ENCODE results near the gene FRMPD1.

The FRMPD1 gene

DNA sequence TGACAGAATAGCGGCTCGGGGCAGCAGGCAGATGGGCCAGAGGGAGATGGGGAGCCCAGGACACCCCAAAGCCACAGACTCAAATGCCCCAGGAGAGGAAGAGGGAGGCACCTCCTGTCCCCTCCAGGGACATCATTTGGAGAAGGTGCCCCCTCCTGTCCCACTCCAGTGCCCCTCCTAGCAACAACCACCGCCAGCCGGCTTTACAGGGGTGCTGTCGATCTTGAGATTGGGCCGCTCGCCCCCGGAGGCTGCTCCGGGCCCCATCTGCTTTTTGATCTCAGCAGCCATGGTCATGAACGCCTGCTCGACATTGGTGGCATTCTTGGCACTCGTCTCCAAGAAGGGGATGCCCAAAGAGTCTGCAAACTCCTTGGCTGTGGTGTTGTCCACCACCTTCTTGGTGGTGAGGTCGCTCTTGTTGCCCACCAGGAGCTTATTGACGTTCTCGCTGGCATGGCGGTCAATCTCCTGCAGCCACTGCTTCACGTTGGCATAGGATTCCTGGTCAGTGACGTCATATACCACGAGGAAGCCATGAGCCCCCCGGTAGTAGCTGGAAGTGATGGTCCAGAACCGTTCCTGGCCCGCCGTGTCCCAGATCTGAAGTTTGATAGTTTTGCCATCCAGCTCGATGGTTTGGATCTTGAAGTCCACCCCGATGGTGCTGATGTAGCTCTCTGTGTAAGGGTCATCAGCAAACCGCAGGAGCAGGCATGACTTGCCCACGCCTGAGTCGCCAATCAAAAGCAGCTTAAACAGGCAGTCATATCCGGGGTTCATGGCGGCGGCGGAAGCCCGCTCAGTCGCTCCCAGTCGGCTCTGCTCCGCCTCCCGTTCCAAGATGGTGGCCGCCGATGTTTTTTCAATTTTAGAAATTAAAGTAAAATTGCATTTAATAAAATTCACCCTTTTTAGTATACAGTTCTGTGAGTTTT is 14.0 kb upstream of the FRMPD1 start:
- no peak for DNase-seq

DNA sequence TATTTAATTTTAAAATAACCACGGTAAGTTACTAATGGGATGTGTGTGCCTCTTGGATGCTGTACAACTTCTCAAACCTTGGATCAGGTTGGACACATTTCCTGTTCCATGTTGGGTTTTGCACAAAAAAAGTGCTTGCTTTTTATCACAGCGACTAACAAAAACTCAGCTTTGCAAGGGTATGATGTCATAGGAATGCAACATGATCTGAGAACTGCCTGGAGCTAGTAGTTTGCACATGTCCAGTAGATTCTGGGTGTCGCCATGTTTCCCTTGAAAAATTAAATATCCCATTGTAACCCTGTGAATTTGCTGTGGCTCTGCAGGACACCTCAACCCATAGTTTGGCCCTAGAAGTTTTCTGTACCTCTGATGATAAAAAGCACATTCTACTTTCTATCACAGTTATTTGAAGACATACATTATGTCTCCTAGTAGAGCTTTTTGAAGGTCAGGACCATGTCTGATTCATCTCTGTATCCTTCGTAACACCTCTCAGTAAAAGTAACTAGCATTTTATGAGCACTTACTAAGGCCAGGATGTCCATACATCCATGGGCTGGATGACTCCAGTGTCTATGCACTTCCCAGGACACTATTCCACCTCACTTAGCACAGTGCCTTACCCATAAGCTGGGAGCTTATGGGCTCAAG is 11.5 kb upstream of the FRMPD1 start:
- peak; percentile 55 for DNase-seq

DNA sequence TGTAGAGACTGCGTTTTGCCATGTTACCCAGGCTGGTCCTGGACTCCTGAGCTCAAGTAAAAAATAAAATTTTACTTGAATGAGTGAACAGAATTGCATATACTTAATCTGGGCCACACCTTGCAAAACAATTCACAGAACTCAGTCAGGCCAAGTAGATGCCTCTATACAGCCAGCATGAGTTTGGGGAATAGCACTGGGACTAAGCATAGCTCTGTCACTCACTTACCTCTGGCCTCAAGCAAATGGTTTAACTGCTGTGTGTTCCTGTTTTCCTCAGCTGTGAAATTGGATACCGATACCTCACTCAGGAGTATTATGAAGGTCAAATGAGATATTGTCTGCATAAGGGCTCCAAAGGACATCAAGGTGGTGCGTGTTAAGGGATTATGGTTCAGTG is 10.9 kb upstream of the FRMPD1 start:
- no peak for DNase-seq

DNA sequence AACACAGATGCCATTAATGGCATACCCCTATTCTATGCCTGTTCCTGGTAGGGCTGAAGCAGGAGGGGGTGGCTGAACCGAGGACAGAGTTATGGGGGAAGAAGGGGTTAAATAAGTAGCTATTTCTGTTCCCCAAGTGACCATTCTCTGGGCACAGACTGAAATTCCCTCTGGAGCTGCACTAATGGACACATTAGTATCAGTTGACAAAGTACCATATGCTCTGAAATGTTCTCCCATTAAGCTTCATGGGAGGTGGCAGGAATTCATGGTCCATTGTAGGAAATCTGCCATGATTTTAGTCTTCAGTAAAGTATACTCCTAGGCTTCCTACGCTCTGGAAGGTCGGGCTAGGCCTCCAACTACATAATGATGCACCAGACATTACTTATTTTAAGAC is 10.5 kb upstream of the FRMPD1 start:
- no peak for DNase-seq

DNA sequence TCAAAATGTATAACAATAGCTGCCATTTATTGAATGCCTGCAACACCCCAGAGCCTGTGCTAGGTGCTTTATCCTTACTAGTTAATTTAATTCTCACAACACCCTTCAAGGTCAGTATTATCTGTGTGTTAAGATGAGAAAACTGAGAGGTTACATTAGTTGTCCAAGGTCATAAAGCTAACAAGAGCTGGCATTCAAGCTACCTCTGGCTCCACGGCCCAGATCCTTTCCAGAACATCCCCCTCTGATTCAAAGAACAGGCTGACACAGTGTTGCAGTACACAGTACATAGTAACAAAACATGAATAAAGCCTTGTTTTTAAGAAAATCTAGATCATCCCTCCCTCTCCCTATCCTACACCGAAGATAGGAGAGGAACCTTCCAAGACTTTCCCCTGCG is 9.4 kb upstream of the FRMPD1 start:
- DNase-seq, result no peak

DNA sequence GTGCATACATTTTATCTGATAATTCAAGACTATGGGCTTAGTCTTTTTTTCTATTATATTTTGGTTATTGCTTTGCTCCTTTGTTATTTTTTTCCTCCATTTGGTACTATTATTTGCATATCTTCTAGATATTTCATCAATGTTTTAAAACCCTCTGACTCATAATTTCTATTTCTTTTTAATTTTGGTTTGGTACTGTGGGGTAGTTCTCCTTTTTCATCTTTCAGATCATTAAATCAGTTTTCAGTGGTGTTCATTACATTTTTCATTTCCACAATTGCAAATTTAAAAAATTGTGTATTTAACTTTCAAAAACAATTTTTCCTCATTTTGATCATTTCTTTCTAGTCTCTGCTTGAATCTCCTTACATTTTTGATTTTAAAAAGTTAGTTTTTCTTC is 7.5 kb upstream of the FRMPD1 start:
- DNase-seq, result no peak

DNA sequence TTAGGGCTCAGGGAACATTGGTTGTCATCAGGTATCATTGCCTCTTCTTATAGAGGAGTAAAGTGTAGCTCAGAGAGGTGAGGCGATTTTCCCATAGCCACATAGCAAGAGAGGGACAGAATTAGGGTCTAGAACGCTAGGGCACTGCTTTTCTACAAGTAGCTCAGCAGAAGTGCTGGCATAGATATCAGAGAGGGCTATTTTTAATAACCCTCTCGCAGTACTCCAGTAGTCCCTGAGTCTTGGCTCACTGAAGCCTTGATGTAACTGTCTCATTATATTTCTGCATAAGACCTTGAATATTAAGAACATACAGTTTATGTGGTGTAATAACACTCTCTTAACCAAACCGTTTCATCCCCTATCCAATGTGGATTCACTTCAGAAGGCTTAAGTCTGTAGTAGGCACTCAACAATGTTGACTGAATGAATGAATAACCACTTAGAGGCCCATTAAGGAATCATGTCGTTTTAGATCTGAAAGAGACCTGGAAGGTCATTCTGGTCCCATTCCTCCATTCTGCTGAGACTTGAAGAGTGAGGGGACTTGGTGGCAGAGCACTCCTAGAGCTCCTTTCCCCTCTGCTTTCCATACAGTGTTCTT is 4.7 kb upstream of the FRMPD1 start:
- no peak for DNase-seq

DNA sequence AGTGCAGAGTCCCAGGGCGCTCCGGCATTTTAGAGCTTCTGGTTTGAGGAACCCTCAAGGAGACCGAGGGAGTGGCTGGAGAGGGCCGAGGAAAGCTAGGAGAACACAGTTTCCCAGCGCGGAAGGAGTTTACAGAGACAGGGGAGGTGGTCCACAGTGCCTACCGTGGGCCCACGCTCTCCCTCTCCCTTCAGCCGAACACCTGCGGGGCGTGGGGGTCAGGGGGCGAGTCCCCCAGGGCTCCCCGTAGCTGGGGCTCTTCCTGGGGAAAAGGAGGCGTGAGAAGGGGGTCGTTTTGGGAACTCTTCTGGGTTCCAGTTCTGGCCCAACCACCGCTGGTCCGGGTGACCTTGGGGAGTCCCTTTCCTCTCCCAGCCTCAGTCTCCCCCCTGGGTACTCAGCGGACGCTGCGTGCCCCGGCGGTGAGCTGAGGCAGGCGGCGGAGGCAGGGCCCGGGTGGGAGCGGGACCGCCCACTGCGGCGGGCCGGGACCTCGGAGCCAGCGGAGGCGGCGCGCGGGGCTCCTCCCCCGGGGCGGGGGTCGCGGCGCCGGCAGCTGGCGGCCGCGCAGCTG is 368 bp upstream of the FRMPD1 start:
- no peak for DNase-seq

DNA sequence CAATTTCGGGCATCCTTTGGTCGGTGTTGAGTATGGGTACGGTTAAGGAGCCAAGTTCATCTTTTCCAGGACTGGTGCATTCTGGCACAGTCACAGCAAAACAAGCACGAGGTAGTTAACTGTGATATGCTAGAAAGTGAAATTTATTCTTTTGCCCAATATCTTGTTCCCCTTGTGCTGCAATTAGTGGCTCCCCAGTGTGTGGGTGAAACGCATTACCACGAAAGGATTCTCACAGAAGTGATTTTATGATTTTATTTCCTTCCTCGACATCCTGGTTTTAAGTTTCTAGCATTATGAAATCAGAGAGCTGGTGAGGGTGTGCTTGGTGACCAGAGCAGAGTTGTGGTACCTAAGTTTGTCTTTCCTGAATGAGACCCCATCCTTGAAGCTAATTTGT is 1.5 kb downstream of the FRMPD1 start:
- no peak for DNase-seq

DNA sequence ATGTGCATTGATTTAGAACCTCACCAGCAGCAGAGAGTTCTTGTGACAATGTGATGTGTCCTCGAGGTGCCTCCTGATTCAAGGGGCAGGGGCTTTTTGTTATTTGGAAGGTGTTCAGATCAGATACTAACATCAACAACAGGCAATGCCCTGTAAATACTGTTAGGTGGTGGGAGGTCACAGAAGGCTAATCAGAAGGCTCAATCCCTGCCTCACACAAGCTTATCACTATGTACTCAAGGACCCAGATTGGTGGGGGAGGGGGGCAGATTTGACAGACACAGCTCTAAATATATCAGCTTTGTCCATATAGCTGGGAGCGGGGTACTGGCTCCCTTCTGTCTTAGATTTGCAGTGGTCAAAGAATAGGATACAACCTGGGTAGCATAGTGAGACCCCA is 2.6 kb downstream of the FRMPD1 start:
- DNase-seq, result no peak

DNA sequence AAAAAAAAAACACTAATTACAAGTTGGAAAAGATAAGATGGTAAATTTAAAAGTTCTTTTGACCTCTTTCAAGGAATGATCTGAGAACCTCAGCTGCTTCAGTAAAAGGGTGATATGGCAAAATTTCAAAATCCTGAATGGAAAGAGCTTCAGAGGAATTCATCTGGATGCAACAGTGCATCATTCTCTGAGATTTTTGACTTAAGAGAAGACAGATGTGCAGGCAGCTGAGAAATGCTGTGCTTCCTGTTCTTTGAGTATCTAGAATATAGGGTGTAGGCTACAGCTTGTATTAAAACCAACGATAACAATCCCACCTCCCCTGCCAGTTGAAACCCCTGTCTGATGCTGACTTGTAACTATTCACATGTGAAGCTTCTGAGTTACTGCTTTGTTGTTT is 6.2 kb downstream of the FRMPD1 start:
- no peak for DNase-seq

DNA sequence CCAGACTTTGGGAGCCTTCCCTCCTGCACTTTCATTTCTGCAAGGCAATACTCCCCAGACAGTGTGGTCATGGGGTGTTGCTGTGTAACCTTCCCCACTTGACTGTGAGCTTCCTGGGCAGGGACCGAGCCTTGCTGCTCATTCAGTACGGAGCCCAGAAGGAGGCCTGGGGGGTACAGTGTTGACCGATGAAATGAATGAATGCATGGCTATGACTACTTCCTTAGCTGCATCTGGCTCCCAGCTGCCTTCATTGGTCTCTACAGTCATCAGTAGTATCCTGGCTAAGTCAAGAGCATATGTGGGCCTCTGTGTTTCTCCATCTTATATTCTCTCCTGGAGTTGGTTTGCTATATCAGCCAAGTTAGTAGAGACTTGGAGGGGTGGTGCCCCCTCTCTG is 9.9 kb downstream of the FRMPD1 start:
- DNase-seq, result no peak

DNA sequence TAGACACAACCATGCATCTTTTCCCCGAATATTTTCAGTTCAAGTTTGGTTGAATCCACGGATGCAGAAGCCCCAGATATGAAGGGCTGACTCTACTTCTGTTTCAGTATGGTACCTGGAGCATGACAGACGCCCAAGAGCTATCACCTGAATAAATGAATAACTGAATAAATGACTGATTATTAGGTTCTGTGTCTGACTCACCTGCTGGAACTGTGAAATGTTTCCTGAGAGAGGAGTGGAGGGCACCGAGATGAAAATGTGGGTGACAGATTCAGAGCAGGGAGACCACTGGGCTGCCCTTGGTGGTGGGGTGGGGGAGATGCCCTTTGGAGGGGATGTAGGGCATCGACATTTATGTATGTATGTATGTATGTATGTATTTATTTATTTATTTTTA is 13.2 kb downstream of the FRMPD1 start:
- DNase-seq, result no peak

DNA sequence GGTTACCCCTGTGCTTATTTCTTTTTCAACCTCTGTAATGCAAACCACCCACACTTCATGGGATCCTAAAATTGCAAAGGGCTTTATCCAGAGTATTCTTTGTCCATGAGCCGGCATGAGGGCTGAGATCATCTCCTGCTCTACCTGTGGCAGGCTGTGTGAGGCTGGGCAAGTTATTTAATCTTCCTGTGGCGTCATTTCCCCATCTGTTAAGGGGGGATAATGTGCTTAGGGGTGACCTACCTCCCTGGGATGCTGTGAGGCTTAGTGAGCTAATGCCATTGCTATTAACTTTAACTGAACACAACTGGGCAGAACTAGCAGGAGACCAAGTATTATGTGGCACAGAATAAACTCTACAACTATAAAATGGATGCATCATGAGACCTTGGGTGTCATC is 17.0 kb downstream of the FRMPD1 start:
- no peak for DNase-seq

DNA sequence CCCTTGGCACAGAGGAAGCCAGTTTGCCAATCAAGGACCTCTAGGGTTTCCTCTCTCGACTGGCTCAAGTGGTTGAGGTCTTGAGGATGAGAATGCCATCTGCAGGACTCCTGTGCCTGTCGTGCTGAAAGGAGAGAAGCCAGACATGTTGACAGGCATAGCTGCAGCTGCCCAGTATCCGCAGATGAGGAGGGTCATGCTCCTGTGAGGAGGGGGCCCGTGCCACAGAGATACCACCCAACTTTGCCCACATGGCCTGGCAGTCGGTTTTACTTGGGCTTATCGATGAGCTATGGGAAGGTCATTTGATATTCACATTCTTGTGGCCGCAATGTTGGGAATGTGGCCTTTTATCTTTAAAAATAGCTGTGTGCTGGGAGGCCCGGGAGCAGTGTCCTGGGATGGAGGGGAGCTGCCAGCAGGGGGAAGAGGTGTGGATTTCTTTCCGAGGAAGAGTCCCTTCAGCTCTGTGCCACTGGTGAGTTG is 17.4 kb downstream of the FRMPD1 start:
- peak; percentile 13 for DNase-seq

DNA sequence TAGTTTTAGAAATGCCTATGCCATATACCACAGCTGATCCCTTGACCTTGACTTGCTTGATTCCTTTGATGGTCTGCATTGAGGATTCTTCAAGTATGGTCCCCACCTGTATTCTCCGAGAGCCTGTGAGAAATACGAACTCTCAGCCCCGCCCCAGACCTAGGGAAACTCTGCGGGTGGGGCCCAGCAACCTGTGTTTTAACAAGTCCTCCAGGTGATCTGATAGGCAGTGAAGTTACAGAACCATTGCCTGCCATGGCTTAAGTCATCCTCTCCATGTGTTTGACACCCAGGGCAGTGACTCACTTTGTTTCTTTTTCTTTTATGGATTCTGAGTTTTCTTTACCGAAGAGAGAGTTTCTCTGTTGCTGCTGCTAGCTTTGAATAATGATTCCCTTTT is 18.5 kb downstream of the FRMPD1 start:
- no peak for DNase-seq

DNA sequence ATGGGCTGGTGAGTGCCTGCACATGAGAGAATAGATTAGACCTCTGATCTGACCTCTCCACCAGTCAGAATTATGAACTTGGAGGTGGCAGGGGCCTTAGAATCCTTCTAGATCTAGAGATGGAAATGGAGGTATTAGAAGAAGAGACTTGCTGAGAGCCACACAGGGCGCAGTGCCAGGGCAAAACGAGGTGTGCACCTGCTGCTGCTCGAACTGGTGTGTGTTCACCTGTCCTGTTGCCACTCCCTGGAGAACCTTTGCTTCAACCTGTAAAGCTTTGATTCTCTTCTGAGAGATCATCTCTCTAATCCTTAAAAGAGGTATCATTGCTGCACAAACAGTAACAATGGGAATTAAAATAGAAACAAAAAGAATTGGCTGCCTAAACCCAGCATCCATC is 24.9 kb downstream of the FRMPD1 start:
- no peak for DNase-seq

DNA sequence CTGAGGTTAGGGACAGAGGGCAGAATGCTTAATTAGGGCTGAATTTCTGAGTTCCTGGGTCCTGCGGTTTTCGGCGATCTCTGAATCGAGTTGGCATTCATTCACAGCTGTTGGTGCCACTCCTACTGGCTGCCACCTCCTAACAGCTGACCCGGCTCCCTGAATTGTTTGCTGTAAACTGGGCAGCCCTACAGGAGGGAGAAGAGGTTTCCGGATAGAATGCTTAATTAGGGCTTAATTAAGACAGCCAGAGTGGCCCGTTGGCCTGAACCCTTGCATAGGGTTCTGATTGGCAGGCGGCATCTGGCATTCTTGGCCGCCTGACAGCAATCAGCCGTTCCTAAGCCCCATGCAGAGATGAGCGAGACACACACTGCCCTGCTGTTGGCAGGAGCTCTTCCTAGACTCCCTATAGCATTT is 25.7 kb downstream of the FRMPD1 start:
- no peak for DNase-seq

DNA sequence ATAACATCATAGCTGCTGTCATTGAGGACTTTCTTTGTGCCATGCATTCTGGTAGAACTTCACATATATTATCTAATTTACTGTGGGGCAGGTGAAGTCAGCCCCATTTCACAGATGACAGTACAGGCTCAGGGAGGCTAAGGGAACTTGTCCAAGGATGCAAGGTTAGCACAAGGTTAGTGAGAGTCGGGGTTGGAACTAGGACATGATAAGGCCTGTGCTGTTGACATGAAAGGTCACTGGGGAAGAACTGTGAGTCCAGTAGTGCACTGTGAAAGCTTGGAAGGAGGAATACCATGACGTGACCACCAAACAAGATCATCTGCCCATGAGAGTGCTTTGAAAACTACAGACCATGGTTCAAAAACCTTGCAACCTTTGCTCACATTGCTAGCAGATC is 26.7 kb downstream of the FRMPD1 start:
- no peak for DNase-seq

DNA sequence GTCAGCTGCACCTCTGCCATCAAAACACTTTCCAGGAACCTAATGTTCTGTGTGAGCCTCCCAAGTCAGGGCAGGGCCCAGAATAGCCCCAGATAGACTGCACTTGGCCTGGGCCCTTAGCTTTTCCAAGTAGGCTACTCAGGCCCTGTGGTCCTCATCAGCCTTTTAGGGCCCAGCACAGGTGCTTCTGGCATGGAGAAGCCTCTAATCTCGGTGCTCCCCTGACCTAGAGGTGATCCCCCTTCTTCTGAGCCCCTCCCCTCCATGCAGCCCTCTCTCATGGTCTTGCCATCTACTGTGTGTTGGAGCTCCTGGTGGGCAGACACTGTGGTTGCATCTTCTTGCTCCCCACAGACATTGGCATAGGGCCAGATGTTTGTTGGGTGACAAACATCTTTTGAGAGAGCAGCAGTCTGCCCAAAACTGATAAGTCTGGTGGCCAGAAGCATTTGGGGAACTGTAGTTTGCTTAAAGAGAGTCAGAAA is 28.1 kb downstream of the FRMPD1 start:
- DNase-seq, result no peak

DNA sequence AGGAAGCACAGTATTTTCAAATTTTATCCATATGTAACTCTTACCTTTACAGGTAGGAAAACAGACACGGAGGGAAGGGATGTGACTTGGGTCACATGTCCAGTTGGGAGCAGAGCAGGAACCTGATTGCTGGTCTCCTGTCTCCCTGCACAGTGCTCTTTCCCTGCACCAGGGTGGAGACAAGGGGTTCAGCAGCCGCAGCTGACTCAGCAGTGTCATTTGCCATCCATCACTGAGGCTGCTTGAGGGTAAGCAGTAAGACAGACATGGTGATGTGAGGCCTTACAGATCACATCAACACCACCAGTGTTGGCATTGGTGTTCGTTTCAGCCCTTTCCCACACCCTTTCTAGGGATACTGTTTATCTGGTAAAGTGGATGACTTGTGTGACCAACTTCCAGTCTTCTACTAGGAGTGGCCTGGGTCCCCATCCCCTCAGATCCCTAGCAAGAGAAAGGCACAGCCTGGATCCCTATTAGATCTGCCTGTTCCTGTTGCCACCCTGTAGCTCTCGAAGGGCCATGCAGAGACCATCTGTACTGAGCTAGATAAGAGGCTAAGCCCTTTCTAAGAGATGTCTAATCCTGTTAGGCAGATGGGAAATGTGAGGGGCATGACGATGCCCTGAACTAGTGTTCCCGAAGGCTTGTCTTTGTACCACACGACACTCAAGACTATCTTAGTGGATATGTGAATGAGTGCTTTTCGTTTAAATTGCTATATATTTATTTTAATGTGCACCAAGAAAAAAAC is 29.1 kb downstream of the FRMPD1 start:
- DNase-seq, result no peak

DNA sequence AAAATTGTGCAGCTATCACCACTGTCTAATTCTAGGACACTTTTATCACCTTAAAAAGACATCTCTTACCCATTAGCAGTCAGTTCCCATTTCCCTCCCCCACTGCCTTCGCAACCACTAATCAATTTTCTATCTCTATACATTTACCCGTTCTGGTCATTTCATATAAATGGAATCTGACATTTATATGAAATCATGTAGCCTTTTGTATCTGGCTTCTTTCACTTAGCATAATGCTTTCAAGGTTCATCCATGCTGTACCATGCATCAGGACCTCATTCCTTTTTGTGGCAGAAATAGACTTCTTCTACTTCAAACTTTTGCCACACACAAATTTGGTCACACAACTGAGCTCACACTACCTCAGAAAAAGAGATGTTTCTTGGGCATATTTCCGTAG is 32.2 kb downstream of the FRMPD1 start:
- no peak for DNase-seq

Data from EL (cell line).